ENCODE results near the gene CYTH1.

DNA sequence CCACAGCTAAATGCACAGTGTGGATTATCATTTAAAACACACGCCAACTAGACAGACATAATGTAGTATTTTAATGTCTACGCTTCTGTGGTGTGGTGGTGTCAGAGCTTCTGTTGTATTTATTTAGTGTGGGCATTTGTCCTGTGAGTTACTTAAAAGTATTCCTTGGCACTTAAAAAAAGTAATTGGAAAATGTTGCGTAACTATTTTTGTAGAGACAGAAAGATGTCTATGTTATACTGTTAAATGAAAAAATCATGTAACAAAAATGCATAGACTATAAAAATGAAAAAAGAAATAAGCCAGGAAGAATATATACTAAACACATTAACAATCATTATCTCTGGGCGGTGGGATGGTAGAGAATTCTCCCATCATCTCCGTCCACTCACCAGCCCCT lies 39.2 kb downstream of the CYTH1 start:
- TF ChIP-seq, protein P1, sequence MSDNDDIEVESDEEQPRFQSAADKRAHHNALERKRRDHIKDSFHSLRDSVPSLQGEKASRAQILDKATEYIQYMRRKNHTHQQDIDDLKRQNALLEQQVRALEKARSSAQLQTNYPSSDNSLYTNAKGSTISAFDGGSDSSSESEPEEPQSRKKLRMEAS (IDR thresholded peaks at IDR 0.05): no peak
- no peak for TF ChIP-seq CEBPB (IDR thresholded peaks at IDR 0.05)

All from Ishikawa (cell line).